Measurements from ENCODE around the gene UFM1.
"Not testable (repeated sequence)": the region's sequence is repeated elsewhere in the genome, so short reads cannot be mapped to it uniquely, and the experiment has no call there.

The UFM1 gene

DNA sequence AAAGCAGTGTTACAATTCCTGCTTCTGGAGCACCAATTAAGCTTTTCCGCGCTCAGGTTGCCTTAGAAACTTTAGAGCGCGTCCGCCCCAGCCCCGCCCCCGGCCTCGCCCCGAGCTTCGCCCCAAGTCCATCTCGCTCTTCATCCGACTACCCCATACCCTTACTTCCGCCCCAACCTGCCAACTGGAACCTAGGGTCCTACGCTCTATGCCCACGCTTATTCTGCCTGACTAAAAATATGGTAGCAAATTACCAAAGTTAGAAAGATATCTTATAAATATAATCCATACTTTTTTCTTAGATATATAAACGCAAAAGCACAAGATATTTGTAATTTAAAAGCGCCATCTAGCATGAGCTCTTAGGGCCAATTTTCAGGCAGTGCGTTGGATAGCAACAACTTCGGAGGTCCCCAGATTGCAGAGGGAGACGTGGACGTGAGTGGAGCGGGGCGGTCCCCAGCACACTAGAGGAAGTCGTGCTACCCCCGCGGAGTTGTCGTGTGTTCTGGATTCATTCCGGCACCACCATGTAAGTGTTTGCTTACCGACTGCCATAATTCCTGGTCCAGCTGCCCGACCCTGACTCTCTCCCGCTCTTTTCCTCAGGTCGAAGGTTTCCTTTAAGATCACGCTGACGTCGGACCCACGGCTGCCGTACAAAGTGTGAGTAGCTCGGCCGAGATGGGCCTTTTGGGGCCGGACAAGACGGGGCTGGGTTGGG, at the start of gene UFM1:
Gene UFM1, plus strand, starts transcription at position 462 of the 724 bp plus-strand sequence. Its CDS starts 69 bp downstream, at position 531.
- DNase-seq = peak; percentile 74

DNA sequence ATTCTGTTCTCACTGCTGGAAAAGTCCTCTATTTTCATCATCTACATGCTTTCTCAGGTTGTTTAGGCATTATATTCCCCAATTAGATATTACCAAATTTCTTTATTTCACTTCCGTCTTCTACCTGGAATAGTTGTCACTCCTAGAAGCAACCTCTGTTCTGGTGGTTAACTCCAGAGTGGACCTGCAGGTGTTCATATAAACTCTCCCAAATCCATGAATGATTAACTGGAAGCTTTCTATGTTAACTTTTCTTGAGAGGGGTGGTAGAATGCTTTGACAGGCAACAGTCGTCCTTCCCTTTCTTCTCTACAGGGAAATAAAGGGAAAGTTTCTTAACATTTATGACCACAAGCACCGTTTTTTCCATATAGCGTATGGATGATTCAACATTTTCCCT, 48.4 kb upstream of the UFM1 start:
- DNase-seq = no peak

DNA sequence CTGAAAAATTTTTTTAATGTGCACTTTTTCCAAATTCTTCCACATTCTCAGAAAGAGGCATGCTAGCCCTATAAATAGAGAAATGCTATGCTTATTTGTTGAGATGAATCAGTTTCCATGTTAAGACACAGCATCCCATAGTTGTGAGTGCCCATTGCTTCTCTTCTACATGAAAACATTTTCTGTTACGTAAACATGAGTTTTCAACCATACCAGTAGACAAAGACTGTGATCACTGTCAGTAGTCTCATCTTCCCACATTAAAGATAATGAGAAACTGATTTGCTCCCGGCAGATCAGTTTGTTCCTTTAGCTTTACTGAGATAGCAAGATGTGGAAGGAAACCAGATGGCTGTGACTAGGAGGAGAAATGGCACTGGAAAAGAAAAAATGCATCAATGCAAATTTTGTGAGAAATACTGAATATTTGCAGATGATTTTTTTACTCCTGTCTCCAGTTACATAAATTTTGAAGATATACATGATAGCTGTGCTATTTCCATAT, 45.8 kb upstream of the UFM1 start:
- no peak for DNase-seq

DNA sequence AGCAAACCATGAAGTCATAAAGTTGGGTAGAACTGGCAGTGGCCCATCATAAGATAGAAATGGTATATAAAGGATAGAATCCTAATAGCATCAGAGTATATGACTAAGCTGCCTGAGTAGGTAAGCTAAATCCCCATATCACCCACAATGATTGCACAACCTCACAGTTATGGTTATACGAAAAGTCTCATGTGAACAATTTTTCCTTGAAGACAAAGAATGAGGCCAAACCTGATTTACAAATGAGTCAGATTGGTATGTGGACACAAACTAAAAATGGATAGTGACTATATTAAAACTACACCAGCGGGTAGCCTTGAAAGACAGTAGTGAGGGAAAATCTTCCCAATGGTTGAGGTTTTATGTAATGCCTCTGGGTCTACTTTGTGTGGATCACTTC, 40.9 kb upstream of the UFM1 start:
- no peak for DNase-seq

DNA sequence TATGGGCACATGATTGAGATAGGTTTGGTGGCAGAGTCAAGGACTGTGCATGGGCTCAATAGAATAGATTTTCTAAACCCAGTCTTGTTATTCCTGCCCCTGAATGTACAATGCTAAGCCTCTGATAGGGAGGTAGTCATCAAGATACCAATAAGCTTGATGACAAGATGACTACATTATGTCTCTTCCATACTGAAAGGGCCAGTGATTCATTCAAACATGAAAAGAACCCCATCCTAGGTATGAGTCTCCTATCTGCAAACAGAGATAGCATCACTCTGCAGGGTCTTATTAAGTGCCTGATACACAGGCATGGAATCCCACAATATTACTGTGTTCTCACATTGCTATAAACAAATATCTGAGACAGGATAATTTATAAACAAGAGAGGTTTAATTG, 40.3 kb upstream of the UFM1 start:
- no peak for DNase-seq

DNA sequence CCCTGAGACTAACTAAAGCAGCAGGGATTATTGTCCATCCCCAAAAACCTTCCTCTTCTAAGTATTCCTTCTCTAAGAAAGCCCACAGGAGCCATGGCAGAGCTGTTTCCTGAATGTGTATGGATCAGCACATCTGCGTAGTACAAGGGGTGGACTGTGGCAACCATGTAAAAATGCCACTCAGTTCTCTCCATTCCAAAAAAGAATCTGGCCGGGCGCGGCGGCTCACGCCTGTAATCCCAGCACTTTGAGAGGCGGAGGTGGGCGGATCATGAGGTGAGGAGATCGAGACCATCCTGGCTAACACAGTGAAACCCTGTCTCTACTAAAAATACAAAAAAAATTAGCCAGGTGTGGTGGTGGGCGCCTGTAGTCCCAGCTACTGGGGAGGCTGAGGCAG, 38.5 kb upstream of the UFM1 start:
- DNase-seq = not testable (repeated sequence)

DNA sequence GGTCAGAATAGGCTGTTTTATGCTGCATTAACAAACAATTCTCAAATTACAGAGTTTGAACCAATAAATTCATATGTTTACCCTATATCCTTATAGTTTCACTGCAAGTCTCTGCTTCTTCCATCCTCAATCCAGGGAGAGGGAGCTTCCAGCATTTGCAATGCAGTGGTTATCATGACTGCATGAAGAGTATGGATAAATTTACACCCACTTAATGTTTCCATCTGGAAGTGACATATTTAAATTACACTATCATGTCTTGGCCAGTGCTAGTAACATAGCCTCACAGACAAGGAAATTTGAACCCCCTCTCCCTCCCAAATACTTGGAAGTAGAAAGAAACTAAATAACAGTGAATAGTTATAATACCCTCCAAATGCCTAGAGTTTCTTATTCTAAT, 33.5 kb upstream of the UFM1 start:
- DNase-seq = no peak

DNA sequence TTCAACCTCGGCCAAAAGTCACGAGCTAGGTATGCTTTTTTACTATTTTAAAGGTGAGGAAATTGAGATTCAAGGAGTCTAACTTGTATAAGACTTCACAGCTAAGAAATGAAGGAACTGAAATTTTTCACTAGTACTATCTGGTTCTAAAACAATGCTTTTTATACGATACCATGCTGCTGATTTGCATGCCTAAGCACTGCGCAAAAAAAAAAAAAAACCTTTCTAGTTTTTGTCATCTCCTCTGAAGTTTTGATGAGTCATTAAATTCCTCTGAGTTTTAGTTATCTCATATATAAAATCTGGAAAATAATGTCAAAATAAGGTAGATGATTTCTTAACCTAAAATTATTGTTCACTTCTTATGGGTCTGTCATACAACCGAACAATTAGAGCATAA, 28.0 kb upstream of the UFM1 start:
- DNase-seq = no peak

DNA sequence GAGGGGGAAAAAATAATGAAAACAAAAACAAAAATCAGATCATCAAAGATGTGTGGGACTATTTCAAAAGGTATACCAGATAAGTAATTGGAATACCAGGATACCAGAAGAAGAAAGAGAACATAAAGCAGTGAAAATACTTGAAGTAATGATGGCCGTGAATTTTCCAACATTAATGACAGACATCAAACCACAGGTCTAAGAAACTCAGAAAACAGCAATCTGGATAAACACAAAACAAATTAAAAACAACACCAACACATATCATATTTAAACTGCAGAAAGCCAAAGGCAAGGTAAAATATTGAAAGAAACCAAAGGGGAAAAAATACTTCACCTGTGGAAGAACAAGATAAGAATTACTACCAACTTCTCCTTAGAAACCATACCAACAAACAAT, 24.2 kb upstream of the UFM1 start:
- no peak for DNase-seq

DNA sequence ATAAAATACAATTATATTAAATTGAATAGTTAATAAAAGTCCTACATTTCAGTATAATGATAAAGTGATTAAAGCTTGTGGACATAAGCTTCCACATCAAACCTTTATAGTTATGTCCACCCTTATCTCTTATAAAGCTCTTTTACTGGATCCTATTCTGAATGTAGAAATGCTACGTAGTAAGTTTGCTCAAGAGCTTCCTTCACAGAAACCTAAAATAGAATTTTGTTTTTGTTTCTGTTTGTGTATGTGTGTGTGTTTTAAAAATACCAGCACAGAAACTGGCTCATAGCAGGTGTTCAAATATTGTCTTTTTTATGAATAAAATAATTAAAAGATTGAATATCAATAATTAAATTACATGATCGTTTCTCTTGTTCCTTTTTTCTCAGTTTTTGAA, 21.0 kb upstream of the UFM1 start:
- DNase-seq = no peak

DNA sequence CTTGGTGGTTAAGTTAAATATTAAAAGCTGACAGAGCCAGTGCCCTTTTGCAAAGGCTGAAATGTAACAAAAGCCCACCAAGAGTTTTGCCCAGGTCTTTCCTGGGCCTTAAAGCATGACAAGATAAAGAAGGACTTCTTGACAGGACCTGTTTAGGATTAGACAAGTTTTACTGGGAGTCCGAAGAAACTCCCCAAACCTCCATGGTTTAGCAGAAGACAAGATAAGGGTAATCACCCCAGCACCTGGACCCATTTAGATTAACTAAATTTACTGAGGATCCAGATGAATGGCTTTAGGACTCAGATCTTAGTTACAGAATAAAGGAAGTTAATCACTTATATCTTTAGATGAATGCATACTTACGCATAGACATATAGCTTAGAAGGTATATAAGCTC, 14.8 kb upstream of the UFM1 start:
- no peak for DNase-seq

DNA sequence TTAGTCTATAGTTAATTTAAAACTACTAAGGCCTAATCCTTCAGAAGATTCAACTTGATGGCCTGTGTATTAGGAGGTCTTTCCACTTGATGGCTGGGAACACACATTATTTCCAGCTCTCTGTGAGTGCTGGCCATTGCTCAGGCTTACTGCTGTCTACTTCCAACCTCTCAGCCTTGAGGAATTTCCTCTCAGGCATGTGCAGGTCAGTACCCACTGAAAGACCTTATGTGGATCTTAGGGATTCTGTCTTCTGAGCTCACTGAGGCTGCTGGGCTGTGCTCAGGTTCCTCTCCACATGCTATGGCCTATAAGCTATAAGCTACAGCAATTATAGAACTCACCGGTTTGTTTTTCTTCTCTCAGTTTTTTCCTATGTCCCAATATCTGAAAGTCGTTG, 11.6 kb upstream of the UFM1 start:
- DNase-seq = no peak

DNA sequence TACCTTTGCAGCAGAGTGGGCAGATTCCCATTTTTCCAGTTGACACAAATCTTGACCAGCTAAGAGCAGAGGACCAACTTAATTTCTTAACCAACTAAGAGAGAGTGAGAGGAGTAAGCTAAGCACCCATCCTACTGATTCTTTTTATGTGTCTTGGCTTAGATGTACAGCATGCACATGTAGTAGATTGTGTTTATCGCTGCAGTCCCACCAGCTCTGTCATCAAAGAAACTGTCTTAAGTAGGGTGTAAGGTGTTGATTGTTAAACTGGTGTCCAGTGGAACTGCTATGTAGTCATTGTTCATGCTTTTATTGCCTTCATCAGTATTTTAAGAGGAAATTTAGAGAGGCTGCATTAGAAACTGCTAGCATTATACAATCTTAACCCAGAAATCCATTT, 9.0 kb upstream of the UFM1 start:
- DNase-seq = no peak

DNA sequence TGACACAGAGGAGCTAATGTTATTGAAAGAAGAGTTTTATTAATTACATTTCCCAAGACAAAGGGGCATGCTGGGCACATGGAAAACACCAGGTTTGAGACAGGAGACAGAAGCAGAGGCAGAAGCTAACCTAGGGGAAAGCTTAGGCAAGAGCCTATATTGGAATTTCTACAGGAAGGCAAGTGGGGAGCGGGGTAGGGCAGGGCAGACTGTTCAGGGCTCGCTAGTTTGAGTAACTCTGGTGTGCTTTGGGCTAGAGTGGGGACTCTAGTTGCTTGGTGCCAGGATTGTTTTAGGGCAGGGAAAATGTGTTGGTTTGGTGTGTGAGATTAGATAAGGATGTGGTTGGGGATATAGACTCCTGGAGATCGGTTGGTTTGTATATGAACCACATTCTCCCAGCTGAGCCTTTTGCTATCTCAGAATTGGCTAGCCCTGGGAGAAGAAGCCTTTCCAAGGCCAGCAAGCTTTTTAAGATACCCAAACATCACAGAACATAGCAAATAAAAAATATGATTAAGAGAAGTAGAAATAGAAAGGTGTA, 8.4 kb upstream of the UFM1 start:
- DNase-seq = no peak

DNA sequence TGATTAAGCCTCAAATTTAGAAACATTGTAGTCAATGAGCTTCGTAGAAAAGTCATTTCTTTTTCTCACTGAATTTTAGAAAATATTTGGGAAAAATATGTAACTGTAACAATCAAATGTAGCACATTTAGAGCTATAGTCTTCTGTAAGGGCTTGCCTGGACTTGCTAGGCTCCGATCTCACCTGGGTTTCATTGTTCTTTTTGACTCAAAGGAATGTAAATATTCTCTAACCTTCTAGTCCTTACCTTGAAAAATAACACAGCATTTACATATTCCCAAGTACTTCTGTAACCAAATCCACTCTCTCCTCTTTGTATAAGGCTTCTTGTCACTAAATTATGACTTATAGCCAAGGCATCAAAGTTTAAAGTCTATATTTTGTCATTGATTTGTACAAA, 2.9 kb upstream of the UFM1 start:
- DNase-seq = no peak

DNA sequence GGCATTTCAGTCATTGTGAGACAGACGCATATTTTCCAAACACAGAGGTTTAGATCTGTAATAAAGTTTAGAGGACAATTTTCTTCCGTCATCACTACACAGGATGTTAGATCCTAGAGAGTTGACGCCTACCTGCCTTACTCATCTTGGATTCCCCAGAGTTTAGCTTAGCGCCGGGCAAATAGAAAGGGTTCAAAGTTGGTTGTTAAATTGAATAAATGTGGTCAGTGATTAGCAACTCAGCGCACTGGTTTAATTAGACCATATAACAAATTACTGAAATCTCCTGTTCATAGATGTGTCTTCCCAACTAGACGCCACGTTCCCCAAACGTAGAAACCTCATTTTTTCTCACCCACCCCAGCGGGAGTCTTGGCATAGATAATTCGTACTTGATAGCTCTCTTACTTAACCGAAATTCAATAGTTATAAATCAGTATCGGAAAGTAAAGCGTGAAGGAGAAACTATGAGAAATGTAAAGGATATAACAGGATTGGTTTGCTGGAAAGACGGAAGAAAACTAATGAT, 726 bp upstream of the UFM1 start:
- DNase-seq = no peak

DNA sequence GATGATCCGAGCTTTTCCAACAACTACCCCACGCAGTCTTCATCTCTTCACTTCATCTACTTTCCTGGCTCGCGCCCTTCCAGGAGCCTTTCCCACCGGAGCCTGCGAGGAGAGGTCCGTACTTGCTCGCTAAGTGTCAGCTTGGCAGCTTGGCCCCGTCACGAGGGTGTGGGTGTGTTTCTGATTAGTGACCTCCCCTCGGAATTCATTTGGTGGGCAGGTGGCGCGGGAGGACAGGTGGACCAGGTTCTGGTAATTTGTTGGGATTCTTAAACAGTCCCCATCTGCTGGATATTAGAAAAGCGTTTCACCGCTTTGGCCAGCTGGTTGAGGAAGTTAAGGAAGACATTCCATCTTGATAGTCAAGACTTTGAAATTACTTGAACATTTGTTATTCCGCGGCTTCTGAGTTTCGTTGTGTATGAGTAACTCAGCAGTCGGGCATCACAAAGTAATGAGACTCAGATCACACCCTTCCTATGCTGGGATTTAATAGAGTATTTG, 515 bp downstream of the UFM1 start:
- no peak for DNase-seq

DNA sequence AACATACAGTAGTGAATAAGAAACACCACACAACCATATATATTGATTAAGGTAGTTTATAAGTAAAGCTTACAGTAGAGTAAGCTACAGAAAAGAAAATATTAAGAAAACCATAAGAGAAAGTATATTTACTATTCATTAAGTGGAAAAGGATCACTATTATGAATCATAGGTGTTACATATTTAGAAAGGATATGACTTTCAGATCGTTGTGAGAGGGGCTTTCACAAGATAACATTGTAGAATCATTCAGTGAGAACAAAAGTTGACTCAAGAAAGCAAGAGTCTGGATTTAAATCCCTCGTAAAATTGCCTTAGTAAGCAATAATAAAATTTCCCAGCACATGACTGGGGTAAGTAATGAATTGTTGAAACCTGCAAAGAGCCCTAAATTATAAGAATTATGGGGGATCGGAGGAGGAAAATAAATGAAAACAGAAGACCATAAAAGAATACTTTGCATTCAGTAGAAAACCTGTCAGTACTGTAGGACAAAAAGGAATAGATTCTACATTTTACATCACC, 6.0 kb downstream of the UFM1 start:
- no peak for DNase-seq

DNA sequence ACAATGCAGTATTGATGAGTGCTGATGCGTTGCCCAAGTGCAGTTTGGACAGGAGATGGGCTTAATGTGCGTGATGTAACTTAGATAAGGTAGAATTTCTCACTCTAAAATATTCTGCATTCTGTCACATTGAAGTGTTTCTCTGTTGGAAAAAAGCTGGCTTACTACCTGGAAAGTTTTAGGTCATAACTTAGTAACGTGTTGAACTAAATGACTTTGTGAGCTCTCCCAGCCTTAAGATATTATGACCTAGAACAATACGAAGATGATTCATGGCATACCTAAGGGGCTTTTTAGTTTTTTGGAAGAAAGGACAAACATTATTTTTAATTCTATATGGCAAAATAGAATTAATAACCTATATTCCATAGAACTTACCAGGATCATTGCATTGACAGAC, 9.0 kb downstream of the UFM1 start:
- no peak for DNase-seq

DNA sequence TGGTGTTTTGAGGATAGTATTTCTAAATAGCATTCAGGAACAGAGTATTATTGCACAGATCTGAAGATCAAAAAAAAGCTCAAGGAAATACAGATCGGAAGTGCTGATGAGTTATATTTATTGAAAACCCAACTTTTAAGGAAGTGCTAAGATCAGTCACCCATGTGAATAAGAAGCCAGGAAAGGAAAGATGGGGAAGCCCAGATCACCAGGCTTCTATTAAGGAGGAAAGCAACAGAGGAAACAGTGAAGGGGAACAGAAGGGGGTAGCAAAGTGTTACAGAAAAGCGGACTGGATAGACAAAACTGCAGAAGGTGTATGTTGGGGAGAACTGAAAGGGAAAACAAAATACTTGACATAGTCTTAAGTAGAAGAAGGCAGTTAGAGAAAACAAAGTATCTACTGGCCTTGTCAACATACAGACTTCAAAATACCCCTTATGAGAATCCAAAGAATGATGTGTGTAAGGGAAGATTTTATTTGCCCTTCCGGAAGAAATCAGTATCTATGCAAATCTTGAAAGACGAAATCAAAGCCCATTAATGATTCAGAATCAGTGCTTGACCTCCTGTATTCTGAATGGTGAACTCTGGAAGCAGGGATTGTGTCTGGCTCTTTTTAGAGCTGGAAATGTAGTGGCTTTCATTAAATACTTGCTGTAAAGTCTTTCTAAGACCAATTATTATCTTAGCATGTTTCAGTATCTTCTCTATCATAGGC, 12.1 kb downstream of the UFM1 start:
- no peak for DNase-seq

DNA sequence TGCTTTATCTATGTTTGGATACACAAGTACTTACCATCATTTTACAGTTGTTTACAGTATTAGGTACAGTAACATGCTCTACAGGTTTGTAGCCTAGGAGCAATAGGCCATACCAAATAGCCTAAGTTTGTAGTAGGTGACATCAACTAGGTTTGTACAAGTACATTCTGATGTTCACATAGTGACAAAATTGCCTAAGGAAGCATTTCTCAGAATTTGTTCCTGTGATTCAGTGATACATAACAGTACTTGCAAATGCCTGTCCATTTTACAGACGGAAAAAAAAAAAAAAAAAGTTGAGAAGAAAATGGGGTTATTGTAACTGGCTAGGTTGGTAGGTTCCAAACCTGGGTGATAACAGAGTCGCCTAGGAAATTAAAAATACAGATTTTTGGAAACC, 13.6 kb downstream of the UFM1 start:
- DNase-seq = no peak

DNA sequence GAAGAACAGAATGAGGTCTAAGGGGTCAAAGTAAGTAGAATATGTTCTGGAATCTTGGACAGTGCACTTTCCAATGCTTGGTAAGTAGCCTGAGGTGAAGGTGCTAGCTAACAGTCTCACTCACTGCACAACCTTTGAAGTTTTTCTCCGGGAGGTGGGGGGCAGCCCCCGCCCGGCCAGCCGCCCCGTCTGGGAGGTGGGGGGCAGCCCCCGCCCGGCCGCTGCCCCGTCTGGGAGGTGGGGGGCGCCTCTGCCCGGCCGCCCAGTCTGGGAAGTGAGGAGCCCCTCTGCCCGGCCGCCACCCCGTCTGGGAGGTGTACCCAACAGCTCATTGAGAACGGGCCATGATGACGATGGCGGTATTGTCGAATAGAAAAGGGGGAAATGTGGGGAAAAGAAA, 14.1 kb downstream of the UFM1 start:
- DNase-seq = not testable (repeated sequence)

DNA sequence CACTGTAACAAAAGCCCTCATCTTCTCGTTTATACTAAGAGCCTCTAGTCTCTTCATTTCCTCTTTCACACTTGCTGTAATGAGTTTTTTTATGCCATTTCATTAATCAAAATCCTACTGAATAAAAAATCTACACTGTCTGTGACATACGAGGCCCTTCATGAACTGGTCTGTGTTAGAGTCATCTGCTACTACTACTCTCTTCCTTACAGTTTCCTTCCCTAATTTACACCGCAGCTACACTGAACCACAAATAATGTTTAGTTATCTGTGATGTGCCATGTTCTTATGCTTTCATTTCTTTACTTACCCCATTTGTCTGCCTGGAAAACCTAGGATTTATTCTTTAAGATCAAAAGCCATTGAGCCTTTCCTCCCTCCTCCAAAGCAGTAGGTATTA, 16.0 kb downstream of the UFM1 start:
- DNase-seq = no peak
